GM13976 (cell line): ENCODE results near the gene ARHGAP15.

Experiments
- DNase-seq: peaks from one replicate; pipeline ENCODE4 v3.0.0; 2012; ENCODE audit warnings: low spot score
- in situ Hi-C: fragments of 300-500 bp; cut with MboI; formaldehyde crosslinking; loops from one replicate; pipeline ENCODE4 v1.12.0; 2022; ENCODE audit warnings: low sequenced_read_pairs, mixed read lengths, inconsistent platforms; ENCODE audit not compliant: unreplicated experiment
- TF ChIP-seq, protein P1 (sequence below): IDR thresholded peaks from 2 replicates; pipeline ENCODE4 v1.5.1; 2012; ENCODE audit warnings: borderline replicate concordance, mild to moderate bottlenecking; ENCODE audit not compliant: insufficient read depth; ENCODE audit errors: extremely low read depth, missing control alignments, control extremely low read depth

The ARHGAP15 gene

DNA sequence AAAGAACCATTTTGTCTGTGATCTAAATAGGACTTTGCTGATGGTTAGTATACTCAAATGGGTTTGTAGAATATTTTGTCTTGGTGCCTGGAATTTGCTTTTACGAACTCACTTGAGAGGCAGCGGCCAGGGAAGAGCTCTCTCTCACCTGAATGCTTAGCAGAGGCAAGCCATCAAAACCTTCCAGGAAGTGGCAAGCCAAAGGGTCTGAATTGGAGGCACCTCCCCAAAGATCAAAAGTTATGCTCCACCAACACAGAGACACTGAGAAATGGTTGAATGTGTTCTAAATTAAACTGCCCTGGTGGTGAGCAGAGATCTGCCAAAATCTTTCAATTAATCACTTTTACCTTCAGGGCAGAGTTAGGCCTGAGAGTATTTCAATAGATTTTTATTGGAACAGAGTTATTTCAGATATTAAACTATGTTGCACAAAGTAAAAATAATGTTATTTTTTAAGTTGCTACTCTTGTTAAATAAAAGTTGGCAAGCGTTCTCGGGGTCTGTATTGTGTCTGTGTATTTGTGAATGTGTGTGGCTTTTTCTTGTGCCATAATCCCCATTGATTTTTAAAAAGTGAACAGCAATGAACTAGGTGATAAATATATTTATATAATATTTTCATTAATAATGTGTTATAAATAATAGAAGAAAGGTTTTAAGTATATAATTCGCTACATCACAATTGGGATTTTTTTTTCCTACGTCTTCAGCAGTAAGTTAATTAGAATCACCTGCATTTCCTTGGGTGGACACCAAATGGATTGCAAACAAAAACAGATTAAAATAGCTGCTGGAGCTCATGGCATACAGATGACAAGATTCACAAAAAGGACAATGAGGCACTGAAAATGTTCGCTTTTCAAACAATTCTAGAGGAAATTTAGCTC is 416.1 kb downstream of the ARHGAP15 start:
- TF ChIP-seq, protein P1, sequence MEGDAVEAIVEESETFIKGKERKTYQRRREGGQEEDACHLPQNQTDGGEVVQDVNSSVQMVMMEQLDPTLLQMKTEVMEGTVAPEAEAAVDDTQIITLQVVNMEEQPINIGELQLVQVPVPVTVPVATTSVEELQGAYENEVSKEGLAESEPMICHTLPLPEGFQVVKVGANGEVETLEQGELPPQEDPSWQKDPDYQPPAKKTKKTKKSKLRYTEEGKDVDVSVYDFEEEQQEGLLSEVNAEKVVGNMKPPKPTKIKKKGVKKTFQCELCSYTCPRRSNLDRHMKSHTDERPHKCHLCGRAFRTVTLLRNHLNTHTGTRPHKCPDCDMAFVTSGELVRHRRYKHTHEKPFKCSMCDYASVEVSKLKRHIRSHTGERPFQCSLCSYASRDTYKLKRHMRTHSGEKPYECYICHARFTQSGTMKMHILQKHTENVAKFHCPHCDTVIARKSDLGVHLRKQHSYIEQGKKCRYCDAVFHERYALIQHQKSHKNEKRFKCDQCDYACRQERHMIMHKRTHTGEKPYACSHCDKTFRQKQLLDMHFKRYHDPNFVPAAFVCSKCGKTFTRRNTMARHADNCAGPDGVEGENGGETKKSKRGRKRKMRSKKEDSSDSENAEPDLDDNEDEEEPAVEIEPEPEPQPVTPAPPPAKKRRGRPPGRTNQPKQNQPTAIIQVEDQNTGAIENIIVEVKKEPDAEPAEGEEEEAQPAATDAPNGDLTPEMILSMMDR = no peak
- in situ Hi-C loops = no loop called here
- no peak for DNase-seq

DNA sequence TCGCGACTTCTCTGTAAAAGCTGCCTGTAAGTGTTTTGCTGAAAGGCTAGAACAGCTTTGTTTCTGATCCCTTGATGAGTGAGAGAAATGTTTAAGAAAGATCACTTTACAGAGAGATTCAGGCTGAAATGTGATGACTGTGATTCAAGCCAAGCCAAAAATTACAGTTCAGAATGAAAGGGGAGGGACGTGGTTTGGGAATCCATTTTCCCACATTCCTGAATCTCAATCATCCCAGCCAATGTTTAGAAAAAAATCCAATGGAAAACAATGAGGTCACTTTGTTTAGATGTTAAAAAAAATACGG is 416.7 kb downstream of the ARHGAP15 start:
- TF ChIP-seq, protein P1 = no peak
- in situ Hi-C loops = no loop called here
- DNase-seq = no peak

DNA sequence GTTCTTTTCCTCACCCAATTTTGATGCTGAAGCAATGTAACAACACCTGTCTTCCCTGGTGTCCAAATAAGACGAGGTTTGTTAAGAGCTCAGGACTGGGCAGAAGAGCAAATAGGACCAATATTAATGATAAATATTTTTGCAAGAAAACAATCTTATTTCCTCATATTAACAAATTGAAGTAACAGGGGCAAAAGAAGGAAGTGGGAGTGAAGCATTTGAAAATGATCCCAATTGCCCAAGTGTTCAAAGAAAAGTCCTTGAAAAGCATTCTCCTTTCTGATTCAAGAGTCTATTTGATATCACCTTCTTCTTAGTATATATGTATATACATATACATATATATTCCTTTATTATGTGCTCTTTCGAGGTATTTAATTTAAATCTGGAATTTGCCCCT is 418.8 kb downstream of the ARHGAP15 start:
- no peak for DNase-seq
- TF ChIP-seq, protein P1 = no peak
- in situ Hi-C loops = no loop called here

DNA sequence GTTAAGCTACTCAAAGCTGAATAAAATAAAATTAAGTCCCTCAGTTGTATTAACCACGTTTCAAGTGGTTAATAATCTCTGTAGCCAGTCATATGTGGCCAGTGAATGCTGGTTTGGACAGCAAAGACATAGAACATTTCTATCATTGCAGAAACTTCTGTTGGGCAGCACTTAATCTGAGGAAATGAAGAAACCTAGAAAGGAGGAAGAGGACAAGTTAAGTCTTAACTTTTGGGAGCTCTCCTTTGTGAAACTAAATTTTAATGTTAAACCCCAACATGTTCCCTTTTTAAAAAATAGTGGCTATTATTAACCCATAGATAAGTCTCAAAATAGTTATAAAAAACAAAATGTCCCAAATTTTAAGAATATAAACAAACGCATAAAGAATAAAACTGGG is 421.3 kb downstream of the ARHGAP15 start:
- DNase-seq = no peak
- TF ChIP-seq, protein P1 = no peak
- in situ Hi-C loops = no loop called here

DNA sequence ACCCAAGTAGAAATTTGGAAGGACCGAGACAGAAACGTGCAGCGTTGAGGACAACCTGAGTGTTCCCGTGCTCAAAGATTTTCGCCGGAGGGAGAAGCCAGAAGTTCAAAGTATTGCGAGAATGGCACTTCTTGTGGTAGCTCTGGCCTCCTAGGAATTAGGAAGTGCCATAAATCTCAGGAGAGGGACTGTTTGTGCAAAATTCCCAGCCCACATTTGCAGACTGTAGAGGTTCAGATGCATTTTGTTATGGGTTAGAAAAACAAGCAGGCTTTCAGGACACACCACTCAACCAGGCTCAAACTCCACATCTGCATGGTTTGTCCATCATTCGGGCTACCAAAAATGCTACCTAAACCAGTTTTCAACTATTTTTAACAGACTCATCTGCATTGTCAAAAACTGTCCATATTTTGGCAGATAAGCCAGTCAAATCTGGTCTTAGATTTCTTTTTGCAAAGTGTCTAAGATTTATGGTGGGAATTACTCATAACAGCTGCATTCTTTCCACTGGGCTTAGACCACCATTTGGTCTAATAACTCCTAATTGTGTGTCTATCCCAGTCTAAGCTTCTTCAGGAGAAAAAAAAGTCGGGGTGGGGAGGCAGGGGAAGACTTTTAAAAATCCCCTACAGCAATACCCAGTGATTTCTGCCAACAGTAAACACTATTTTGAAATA is 422.9 kb downstream of the ARHGAP15 start:
- DNase-seq = no peak
- TF ChIP-seq, protein P1 = no peak
- in situ Hi-C loops = no loop called here

DNA sequence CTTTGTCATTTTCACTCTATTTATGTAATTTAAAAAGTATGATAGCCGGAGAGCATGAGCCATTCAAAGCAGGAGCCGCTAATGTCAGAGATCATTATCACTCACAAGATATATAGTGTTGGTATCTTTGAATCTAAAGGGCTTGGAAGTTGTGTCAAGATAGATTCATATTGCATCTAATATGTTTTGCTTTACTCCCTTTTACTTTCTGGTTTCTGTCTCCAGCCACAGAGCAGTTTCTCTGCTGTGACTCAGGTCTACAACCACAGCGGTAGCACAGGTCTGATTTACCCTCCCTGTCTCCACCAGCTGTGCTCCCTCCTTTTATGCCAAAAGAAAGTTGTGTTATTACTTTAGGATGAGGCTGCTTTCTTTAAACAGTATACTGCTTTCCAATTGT is 424.0 kb downstream of the ARHGAP15 start:
- no peak for DNase-seq
- TF ChIP-seq, protein P1 = no peak
- in situ Hi-C loops = no loop called here
